Stimulated activated naive CD4-positive, alpha-beta T cell (primary cell): ENCODE measurements around the gene PCYT1B.
"Not testable (repeated sequence)": the region's sequence is repeated elsewhere in the genome, so short reads cannot be mapped to it uniquely, and the experiment has no call there.

Experiments
- DNase-seq, 6 experiments: peaks; one replicate each; lab custom pipeline; 2025; lab: John Stamatoyannopoulos, UW

Gene PCYT1B

DNA sequence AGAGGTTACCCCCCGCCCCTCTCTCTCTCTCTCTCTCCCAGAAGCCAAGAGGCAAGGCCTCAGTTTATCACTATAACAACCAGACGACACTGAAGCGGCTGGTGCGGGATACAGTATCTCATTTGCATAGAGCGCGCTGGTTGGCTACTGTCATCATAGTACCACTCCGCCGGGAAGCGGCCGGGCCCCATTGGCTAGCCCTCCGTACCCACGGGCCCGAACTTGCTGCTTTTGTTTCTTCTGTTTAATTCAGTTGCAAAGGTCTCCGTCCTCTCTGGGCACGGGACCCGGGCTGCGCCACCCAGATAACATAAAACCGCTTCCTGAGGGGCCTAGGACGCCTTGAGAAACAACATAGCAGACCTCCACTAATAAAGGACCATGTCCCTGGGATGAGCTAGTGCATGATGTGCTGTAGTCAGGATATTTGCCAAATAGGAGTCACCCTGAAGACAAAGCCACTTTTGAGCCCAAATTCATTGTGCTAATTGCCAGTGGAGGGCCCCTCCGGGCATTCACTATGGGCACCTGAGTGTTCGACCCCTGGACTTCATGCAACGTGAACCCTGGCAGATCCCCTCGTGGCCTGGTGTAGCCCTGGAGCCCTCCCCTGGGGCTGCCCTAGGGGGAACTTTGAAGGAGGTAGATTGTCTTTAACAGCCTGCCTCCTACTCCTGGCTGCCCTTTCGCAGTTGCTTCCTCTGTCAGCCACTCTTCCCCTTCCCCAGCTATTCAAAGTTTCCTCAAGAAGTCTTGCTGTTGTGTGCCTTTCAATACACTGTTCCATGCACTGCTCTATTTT is at the start of gene PCYT1B:
PCYT1B (minus strand) TSS at position 91 of the 802 bp plus-strand sequence. CDS start 242 bp downstream, outside the sequence.
- peak; percentile 27 to 61 (median 42) for DNase-seq

DNA sequence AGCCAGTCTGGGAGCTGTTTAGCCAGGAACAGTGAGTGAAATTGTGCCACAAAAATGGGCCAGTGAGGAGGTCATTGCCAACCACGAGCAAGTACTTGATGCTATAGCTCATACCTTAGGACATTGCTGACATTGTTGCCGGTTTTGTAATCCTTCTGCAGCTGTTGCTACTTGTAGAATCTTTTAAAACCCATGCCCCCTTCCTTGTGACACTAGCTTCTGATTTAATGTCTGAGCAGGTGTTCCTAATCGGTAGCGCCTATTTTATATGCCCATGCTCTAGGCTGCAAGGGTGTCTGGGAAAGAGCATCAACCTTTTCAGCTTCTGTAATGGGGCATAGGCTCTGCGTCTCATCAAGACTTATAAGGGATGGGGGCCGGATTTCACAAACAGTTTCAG is 49.1 kb upstream of the PCYT1B start:
- DNase-seq: no peak

DNA sequence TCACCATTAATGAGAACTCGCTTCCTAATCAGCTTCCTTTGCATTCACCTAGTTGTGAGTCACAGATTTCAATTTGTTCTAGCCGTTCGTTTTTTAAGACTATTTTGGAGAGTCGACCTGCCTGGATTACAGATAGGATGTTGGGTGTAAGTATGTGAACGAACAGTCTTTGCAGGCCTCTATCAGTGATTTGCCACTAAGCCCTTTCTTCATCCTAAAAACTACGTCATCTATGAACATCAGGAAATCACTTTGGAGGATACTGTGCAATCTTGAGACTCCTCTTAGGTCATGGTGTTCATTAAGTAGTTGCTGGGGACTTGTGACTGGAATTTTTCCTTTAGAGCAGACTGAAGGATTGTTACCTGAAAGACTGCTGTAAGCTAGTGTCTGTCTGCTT is 47.7 kb upstream of the PCYT1B start:
- DNase-seq: no peak

GRCh38 chrX:24693453-24694202 is 46.5 kb upstream of the PCYT1B start, which contains the start of gene POLA1:
Gene POLA1, plus strand, starts transcription at chrX:24693918. Its CDS starts 44 bp downstream, at chrX:24693962.
- peak; percentile 11 to 53 (median 32) for DNase-seq

DNA sequence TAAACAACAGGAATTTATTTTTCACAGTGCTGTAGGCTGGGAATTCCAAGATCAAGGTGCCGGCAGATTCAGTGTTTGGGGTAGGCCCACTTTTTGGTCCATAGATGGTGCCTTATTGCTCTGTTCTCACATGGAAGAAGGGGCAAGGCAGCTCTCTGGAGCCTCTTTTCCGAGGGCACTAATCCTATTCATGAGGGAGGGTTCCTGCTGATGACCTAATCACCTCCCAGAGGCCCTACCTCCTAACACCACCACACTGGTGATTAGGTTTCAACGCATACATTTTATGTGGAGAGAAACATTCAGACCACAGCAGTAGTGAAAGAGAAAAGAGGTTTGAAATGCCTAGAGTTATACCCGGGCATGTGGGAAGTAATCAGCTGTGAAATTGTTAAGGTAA is 45.2 kb upstream of the PCYT1B start:
- DNase-seq: no peak

DNA sequence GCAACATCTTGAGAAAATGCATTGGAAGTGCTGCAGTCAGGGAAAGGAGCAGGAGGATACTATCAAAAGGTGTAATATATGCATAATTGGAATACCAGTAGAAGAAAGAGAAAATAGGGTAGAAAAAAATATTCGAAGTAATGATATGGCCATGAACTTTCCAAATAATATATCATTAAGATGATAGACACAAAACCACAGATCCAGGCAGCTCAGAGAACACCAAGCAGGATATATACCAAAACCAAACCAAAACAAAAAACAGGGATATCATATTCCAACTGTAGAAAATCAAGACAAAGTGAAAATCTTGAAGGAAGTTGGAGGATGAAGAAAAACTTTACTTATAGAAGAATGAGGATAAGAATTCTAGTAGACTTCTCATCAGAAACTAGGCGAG is 36.9 kb upstream of the PCYT1B start:
- no peak for DNase-seq

GRCh38 chrX:24682739-24683432 is 35.7 kb upstream of the PCYT1B start:
- DNase-seq: no peak

DNA sequence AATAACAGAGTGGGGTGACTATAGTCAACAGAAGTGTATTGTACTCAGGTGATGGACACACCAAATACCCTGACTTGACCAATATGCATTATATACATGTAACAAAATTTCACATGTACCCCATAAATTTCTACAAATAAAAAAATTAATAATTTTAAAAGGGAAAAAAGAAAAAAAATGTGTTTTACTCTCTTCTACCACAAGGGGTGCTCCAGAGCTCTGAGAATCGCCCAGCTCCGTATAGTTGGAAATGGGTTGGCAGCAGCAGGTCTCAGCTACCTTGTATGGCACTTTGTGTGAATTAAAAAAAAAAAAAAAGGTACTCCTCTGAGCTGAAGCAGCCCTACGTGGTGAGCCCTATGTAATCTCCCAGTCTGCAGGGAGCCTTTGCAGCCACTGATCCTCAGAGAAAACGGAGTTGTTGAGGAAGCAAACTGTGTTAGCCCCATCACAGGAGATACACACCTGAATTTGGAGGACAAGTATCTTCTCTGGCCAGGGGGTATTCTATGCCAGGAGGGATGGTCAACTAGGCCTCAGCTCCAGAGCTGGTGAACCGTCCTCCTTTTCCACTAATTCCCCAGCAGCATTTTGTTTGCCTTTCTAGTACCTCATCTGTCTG is 29.4 kb upstream of the PCYT1B start:
- peak in 2 of 6 experiments; percentile 11 to 13 for DNase-seq

DNA sequence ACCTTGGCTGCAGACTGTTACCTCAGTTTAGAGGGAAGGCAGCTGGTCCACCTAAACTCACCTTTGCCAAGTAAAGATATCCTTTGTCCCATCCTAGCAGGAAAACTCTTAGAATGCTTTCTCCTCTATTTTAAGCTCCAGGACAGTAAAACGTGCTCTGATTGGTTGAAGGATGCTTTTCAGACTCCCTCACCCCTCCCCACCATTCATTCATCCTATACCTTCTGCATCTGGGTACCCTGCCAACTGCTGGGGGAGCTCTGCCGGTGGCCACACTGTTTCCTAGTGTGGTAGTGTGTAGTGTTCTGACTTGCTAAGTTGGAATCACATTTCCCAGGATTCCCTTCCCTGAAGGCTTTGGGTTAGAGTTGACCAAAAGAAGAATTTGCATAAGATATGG is 26.3 kb upstream of the PCYT1B start:
- no peak for DNase-seq

- no peak for DNase-seq
Measured at GRCh38 chrX:24672701-24673190, 25.6 kb upstream of the PCYT1B start.

DNA sequence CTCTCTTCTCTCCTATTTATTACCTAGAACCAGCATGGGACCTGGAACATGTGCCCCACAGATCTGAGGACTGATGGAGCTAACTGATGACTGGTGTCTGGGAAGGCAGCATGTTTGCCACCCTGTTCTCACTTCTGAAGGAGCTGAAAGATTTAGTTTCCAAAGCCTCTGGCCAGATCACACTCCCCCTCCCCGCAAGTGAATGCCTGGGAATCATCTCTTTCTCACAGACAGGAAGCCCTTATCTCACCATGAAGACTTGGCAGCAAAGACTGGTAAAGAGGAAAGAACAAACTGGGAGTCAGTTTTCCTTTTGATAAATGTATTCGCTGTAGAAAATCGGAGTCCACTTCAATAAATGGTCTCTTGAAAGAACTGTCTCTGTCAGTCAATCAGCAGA is 21.0 kb upstream of the PCYT1B start:
- no peak for DNase-seq

- no peak for DNase-seq
Measured at GRCh38 chrX:24662352-24662751, 15.2 kb upstream of the PCYT1B start.

GRCh38 chrX:24661292-24661691 is 14.1 kb upstream of the PCYT1B start:
- DNase-seq: no peak

DNA sequence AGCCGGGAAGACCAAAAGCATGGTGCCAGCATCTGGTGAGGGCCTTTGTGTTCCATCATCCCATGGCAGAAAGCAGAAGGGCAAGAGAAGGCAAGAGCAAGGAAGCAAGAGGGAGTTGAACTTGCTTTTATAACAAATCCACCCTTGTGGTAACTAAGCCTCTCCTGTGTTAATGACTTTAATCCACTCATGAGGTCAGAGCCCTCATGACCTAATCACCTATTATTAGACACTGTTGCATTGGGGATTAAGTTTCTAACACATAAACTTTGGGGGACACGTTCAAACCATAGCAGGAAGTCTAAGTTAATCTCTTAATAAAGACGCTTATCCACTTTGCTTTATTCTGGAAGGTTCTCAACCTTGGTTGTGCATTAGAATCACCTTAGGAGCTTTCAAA is 12.5 kb upstream of the PCYT1B start:
- DNase-seq: no peak

DNA sequence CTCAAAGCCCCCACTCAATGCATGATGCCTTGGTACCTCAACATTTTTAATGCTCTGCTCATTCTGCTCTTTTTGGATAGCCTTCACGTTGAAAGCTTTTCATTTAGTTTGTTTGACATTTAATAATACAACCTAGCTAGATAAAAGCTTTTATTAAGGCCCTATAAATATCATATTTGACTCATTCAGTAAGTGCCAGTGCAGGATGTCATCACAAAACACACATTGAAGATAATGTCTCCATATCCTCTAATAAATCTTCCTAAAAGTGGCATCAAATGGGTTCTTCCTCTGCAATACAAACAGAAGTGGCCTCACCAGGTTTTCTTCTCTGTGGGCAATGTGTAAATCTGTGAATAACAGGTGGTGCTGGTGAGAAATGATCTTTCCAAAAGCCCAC is 12.0 kb upstream of the PCYT1B start:
- no peak for DNase-seq

DNA sequence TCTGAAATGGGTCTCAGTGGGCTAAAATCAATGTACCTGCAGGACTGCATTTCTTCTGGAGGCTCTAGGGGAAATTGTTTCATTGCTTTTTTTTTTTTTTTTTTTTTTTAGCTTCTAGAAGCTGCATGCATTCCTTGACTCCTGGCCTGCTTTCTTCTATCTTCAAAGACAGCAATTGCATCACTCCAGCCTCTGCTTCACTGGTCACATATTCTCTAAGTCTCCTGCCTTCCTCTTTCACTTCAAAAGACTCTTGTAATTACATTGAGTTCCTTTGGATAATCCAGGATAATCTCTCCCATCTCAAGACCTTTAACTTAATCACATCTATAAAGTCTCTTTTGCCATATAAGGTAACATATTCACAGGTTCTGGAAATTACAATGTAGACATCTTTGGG is 11.3 kb upstream of the PCYT1B start:
- no peak for DNase-seq

DNA sequence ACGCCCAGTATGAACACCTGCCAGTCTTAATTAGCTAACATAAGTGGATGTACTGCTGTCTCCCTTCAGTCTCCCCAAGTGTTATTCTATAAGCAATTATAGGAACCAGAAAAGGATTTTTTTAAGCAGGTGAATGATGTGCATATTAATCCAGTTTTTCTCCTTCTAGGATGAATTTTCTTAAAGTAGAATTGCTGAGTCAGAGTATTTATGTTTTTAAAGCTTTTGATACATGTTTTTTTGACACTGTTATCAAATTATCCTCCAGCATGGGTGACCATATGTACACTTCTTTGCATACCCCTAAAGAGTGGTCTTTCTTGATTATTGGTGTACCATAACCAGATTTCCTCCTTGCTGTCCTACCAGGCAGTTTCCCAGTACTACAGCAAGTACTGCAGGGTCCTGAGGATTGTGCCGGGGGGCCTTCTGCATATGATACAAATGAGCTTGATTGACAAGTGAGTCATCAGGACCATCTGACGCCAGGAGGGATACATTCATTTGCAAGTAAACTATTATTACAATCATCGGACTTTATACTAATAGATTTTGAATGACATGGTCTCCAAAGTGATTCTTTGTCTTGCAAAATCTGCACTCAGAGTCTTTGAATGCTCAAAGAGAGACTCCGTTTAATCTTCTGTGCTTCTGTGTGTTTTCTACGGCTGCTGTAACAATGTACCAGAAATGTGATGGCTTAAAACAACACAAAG is 10.7 kb upstream of the PCYT1B start:
- DNase-seq: no peak

GRCh38 chrX:24655679-24656078 is 8.5 kb upstream of the PCYT1B start:
- DNase-seq: not testable (repeated sequence)

DNA sequence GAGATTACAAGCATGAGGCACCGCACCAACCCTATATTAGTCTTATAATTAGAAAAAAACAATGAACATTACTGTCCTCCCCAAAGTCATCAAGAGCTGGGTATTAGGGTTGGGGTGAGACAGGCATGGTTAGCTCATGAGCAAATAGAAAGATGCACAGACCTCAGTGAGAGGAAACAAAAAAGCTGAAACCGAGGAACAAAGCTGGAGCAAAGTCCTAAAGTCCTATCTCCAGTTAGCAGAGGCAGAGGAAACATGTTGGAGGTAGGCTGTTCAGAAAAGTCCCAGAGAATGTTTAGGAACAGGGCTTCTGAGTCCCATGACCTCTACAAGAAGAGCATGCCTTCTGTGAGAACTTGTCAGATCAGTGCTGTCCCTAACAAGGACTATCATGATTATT is 4.6 kb upstream of the PCYT1B start:
- DNase-seq: no peak

- DNase-seq: no peak
Measured at GRCh38 chrX:24648495-24648894, 1.3 kb upstream of the PCYT1B start.

GRCh38 chrX:24646745-24647182 is 383 bp downstream of the PCYT1B start:
- no peak for DNase-seq
